ENCODE measurements around the gene NTM.
"Not testable (repeated sequence)": the region's sequence is repeated elsewhere in the genome, so short reads cannot be mapped to it uniquely, and the experiment has no call there.

The NTM gene

DNA sequence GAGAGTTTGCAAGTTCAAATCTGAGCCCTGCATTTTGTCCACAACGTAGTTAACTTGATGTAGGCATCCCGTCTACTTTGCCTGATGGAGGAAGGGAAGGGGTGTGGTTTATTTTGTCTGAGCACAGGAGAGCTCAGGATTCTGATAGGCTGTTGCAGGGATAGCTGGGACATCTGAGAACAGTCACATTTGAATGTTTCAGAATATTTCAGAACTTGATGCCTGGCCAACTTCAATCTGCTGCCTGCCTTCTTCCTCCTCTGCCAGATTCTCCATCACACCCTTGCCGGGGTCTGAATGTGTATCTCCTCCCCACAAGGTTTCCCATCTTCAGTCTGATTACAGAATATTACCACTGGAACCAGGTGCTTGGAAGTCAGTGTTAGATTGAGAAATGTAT is 51.6 kb downstream of the NTM start:
- DNase-seq (ENCODE audit: low read depth, low spot score): no peak

DNA sequence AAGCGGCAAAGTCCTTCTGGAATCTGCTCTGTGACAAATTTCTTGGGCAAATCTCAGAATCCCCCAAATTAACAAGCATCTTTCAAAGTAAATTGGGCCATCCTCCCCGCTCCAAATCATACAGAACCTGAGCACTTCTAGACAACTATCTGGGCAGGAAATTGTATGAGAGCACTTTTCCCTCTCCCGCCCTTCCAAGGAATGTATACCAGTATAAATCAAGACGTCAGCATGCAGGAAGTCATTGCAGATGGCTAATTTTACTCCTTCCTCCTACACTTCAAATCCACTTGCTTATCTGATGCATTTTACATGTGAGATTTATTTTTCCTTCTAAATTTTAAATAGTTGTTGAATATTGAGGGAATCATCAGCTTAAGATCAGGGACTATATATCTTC is 52.1 kb downstream of the NTM start:
- no peak for DNase-seq (ENCODE audit: low read depth, low spot score)

DNA sequence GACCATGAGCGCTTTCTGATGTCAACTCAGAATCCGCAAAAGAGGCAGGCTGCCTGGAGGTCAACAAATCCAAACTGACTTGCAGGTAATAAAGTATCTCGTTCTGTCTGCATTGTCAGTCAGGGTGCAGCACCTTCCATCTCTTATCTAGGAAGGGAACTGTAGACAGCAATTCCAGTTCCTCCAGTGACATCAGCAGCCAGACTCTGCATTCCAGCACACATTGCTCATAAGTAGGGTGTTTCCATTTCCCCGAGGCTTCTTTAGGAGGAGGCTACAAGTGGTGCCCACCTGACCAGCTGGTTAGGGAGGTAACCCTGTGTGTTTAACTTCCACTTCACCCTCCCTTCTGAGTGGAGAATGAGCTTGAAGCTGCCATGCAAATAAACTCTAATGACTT is 53.3 kb downstream of the NTM start:
- DNase-seq (ENCODE audit: low read depth, low spot score): no peak

DNA sequence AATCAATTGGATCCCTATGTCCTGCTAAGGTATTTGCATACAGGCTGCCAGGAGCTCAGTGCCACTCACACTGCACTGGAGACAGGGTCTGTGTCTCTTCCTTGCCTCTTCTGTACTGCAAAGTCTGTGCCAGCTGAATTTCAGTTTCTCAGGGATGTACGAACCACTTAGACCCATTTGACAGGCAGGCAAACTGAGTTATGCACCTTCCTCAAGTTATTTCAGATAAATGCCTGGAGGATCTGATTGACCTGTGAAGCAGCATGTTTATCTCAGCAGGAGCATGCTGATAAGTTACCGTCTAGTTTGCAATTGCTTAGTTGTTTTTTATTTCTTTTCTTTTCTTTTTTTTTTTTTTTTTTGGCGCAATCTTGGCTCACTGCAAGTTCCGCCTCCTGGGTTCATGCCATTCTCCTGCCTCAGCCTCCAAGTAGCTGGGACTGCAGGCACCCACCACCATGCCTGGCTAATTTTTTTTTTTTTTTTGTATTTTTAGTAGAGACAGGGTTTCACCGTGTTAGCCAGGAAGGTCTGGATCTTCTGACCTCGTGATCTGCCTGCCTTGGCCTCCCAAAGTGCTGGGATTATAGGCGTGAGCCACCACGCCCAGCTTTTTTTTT is 54.0 kb downstream of the NTM start:
- DNase-seq (ENCODE audit: low read depth, low spot score): not testable (repeated sequence)

DNA sequence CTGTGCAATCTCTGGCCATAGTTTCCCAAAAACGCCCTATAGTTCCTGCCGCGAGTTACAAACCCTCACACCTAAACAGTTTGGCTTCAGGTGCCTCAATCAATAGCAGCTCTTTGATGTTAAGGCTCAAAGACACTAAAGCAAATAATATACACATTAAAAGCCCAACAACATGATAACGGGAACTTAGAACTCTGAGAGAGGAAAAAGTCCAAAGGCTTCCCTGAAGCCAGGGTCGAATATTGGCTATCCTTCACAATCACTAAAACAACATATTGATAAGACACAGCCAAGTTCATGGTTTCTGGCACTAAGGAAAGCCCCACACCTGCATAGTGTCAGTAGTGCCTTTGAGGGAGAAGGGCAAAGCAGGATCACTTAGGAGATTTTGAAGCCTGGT is 54.9 kb downstream of the NTM start:
- DNase-seq (ENCODE audit: low read depth, low spot score): no peak

DNA sequence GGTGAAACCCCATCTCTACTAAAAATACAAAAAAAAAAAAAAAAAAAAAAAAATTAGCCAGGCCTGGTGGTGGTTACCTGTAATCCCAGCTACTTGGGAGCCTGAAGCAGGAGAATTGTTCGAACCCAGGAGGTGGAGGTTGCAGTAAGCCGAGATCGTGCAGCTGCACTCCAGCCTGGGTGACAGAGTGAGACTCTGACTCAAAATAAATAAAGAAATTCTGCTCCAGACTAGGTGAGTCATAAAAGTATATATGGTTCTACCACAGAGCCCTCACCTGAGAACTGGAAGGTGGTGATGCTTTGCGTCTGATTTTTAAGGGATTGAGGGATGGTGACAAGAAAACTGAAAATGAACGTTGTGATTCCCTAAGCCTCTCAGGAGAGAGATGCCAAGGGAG is 58.4 kb downstream of the NTM start:
- no peak for DNase-seq (ENCODE audit: low read depth, low spot score)

DNA sequence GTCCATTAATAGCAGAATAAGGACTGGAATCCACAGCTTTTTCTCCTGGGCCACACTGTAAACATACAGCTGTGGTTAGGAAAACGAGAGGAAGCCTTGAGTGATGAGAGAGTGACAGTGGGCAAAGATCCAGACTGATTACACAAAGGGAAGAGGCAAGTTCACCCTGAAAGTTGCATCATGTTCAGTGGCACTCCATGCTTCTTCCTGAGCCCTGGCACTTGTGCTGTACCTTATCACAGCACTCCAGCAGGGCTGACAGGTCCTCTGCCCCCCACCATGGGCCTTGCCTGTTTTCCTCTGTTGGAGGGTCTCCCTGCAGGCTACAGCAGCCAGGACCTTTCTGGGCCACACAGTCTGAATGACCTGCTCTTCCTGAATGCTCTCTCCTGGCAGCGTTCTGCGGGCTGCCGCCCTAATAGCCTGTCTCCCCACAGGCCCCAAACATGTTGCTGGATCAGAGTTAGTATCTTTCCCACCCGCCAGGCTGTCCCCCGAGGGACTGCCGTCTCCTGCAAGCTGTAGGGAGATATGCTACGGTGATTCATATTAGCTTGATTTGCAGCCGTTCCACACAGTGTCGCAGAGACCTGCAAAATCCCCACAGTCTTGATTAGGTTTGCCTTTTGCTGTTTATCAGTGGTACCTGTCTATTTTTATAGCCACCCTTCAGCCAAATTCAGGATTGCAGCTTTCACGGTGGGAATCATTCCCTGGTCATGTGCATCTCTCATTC is 60.2 kb downstream of the NTM start:
- DNase-seq (ENCODE audit: low read depth, low spot score): no peak

DNA sequence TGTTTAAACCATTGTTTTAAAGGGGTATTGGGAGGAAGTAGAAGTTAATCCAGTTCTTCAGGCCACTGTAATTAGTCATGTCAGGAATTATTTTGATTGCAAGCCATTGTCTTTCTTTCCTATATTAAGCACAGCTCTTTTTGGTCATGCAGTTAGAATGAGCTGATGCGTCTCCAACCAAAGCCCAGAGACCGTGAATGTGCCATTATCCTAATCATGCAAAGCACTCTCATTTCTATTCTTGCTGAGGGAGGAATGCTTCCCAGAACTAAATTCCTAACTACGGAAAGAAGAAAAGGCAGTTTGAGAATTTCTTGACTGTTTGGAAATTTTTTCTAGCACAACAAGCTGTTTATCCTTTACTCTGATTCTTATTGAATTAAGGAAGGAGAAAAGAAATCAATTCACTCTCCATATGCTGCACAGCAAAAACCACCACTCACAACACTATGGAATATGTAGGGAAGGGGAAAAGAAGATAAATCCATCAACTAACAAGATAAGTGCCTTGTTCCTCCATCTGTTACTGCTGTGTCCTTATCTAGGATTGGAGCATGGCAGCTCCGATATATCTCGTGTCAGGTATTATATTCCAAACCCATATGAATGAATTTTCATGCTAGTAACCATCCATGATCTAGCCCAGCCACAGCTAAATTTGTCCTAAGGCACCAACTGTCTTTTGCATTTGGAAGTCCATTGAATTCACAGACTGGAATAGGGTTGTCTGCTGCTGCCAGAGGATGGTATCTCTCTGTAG is 70.8 kb downstream of the NTM start:
- DNase-seq (ENCODE audit: low read depth, low spot score): no peak

DNA sequence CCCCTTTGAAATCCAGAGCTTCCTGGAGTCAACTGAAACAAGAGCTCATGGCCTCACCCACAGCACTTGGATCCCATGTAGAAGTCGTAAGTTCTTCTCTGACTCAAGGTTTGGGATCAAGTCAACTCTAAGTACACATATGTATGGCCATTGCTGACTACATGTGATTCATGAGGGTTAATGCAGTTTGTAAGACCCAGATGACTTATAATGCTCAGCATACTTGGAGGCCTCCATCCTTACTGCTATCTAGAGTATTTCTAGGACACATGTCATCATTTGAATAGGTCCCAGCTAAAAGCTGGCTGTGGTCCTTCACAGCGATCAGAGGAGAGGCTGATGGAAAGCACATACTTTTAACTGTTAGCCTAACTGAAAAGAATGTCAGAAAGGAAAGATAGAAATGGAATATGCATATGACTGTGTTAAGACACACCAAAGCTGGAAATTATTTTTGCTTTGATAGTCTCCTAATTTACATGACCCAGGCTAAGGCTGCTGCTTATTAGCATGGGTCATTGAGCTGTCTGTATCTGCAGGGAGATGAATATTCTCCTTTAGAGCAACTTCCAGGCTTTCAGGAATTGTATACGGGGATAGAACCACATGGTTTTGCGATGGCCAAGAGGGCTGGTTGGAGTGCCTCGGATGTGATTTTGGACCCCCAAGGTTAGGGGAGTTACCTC is 76.3 kb downstream of the NTM start:
- DNase-seq (ENCODE audit: low read depth, low spot score): no peak

DNA sequence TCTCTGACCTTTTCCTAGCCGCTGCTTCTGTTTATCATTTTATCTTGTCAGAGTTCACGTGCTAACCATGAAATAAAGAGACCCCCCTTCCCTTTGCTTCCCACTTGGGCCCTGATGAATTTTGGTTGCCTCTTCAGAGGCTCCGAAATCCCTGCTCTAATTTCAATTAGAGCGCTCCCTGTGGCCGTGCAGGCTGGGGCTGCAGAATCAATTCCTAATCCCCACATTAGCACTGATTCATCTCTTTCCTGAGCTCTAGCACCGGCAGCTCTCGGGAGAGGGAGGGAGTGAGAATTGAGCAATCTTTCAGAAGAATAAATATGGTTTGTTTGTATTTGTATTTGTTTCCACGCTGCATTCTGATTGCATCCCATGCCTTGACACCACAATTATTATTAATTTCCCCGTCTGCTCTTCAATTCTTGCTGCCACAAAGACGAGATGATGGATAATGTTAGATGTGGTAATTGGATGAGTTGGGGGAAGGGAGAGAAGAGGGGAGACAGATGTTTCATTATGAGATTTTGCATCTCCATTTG is 76.9 kb downstream of the NTM start:
- DNase-seq (ENCODE audit: low read depth, low spot score): no peak

DNA sequence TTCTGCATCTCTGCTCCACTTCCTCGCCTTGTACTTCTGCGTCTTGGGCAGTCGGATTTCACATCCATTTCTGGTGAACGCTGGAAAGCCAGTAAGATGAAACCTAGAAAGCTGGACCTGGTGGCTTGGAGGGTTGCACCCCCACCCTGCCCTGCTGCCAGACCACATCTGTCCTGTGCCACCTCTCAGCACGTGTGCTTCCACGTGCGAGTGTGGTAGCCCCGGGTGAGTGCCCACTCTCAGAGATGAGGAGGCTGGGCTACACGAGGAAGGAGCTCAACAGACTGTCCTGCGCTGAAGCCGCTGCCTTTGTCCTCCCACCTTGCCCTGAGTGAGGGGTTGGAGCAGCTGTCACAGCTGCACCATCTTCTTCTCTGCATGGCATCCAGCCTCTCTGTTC is 77.5 kb downstream of the NTM start:
- DNase-seq (ENCODE audit: low read depth, low spot score): no peak

DNA sequence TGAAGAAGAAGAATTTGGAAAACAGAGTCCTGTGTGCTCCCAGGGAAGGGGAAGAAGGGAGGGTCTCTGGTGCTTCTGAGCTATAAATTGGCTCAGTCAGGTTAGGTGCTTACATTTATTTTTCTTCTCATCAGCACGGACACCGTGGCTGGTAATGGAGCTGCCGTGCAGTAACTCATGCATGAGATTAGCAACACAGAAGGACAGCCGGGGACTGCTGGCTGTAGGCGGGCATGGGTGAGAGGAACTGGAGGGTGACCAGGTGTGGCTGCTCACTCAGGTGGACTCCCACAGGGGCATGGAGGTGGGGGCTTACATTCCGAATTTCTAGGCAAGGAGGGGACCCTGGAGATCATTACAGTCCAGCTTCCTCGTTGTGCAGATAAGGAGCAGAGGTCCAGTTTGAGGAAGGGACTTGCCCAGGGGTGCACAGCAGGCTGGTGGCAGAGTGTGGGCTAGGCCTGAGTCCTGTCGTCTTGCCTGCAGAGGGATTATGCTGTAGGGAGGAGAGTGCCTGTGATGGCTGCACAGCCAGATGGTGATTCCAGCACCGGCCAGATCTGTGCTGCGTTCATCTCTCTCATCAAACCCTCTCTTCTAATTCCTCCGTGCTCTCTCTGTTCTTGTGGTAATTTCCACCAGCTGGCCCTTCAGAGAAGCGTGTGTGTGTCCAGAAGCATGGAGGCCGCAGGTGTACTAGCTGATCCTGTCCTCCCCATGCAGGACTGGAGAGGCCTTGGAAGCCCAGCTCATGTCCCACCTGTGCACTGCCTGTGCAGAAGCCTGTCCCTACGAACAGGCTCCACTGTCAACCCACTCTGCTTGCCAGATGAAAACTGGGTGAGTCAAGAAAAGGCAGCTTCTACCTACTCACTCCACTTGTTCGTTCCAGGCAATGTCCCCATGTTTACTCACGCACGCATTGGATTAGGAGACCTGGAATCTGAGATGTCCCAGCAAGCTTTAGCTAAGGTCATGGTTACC is 78.9 kb downstream of the NTM start:
- no peak for DNase-seq (ENCODE audit: low read depth, low spot score)

DNA sequence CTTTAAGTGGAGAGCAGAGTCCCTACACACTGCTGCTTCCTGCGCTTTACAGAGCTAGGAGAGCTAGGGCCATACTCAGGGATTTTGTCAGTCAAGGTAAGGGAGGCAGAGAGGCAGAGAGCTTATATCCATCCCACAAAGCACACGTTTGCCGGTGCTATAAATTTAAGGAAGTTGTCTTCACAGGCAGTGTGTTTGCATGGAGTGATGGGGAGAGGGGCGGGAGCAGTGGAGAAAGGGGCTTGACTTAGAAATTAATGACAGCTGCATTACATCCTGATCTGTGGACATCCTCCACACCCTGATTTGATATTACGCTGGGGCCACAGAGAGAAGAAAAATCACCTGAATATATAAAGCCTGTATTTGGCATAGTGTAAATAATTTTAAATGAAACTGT is 84.1 kb downstream of the NTM start:
- no peak for DNase-seq (ENCODE audit: low read depth, low spot score)

DNA sequence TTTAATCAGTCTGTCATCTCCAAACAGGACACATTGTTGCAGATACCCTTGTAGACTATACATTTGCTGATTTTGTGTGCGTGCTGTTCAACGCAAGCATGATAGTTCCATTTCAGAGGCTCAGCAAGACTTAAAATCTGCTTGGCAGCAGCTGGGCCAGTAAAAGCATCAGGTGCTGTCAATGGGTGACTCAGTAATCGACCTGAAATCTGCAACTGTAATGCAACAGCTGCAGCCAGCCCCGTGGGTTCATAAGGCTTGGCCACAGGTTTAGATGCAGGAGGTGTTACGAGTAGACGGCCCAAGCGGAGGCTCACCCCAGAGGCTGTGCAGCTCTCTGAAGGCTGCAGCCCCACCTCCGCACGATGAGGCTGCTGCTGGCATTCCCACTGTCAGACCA is 84.6 kb downstream of the NTM start:
- no peak for DNase-seq (ENCODE audit: low read depth, low spot score)

DNA sequence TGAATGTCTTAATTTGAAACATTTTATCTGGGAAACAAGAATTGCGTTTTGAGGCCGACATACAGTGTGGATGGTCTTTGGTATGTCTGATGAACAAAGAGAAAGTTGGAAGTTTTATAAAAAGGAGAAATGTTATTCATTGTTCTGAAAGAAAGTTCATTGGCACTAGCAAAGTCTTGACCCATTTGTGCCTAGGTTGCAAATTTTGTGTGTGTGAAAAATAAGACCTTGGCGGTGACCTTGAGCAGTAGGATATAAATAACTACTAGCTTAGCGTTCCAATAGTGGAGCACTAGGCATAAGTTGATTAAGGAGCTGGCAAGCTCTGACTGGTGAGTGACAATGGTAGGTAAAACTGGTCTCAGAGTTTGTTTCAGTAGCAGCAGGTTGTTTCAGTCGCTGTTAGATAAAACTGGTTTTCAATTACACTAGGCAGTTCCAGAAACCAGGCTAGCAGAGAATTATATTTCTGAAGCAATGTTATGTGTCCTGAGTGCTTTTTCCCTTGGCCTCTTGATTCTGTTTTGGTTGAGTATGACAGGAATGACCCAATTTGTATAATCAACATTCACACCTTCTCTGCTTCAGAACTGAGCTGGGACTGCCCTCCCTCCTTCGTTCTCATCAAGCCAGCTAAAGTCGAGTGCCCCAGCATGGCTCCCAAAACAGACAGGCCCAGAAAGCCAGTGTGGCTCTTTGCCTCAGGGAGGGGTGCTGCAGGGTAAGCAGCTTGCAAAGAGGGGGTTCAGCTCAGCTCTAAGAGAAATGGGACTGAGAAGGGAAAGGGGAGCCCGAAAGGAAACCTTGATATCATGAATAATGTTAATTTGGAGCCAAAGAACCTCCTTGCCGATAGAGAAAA is 85.7 kb downstream of the NTM start:
- no peak for DNase-seq (ENCODE audit: low read depth, low spot score)

DNA sequence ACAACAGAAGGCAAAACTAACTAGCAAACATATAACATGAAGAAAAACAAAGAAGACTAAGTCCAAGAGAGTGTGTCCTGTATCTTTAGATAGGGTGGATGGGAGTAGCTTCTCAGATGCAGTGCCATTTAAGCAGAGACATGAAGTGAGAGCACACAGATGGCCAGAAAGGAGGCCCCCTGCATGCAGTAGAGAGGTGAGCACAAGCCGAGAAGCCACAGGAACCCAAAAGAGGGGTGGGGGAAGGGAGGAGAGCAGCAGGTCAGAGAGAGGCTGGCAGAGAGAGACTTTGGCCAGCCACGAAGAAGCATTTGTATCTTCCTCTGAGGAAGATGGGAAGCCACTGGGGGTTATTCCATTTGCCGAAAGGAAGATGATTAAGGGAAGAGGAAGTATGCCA is 86.7 kb downstream of the NTM start:
- DNase-seq (ENCODE audit: low read depth, low spot score): no peak

DNA sequence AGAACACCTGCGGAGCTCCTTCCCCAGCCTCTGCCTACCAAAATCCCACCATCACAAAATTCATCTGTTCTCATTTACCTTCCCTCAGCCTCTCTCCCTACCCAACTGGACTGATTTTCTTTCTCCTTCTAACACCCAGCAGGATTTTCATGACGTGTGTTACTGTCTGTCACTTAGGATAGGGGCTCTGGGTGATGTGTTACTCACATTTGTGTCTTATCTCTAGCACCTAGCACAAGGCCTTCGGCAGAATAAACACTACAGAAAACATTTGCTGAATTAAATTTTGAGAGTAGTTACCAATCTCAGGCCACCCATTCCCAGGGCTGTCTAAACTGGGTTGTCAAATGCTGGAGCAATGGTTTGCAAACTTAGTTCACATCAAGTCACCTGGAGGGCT is 88.0 kb downstream of the NTM start:
- no peak for DNase-seq (ENCODE audit: low read depth, low spot score)

DNA sequence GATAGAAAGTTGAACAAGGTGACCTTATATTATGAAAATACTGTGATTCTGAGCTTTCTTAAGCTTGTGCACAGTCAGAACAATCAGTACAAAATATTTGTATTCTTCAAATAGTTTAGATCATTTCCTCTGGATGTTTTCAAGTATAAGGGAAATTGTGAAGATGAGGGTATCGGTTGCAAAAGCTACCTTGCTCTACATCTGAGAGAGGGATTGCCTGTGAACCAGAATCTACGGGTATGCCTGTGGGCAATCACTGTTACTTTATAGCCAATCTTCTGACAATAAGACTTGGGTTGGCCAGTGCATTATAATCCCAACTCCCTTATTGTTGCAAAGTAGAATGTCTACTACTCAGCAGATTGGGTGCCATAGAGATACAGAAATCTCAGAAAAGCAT is 90.5 kb downstream of the NTM start:
- no peak for DNase-seq (ENCODE audit: low read depth, low spot score)

DNA sequence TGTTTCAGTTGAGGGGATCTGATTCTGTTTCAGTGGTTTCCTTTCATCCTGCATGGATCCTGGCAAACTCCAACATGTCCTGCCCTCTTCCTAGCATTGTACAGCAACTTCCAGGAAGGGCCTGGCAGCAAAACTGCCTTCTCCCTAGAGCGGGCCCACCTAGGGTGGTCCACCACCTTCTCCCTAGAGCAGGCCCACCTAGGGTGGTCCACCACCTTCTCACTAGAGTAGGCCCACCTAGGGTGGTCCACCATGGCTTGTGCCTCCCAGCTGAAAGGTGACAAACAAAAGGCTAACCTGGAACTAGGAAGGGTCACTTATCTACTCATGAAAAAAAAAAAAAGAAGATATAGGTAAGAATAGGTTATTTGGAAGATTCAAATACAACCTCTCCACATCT is 92.2 kb downstream of the NTM start:
- DNase-seq (ENCODE audit: low read depth, low spot score): no peak

DNA sequence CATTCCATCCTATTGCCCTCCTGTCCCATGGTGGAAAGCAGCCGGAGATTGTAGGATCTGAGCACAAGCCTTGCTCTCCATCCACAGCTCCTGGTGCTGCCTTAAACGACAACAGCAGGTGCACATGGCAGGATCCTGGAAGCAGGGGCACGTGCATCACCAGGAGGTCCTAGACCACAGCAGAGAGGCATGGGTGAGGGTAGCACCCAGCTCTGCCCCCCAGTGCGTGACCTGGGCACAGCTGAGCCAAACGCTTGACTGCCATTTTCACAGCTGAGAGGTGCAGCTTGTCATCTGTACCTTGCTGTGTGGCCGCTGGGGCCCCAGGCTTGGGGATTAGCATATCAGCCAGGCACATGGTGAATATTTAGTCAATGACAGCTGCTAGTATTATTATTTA is 92.7 kb downstream of the NTM start:
- no peak for DNase-seq (ENCODE audit: low read depth, low spot score)

Data from activated CD4-positive, CD25-positive, alpha-beta regulatory T cell treated with anti-CD3 and anti-CD28 coated beads, Interleukin-2, amount 50 U/mL, for 16 hours (primary cell).